ENCODE data around the gene SGF29.

DNA sequence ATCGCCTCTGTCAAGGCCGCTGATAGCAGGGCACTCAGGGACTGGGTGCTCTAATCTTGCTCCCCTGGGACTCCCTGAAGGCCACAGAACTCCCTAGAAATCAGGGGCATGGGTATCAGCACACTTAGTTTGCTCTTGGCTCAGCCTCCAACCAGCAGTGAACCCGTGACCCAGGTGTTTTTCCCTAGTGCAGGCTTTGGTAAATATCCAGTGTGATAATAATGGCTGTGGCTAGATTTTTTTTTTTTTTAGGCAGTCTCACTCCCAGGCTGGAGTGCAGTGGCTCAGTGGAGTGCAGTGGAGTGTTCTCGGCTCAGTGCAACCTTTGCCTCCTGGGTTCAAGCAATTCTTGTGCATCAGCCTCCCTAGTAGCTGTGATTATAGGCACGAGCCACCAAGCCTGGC is 25.3 kb upstream of the SGF29 start:
- TF ChIP-seq, protein P1, sequence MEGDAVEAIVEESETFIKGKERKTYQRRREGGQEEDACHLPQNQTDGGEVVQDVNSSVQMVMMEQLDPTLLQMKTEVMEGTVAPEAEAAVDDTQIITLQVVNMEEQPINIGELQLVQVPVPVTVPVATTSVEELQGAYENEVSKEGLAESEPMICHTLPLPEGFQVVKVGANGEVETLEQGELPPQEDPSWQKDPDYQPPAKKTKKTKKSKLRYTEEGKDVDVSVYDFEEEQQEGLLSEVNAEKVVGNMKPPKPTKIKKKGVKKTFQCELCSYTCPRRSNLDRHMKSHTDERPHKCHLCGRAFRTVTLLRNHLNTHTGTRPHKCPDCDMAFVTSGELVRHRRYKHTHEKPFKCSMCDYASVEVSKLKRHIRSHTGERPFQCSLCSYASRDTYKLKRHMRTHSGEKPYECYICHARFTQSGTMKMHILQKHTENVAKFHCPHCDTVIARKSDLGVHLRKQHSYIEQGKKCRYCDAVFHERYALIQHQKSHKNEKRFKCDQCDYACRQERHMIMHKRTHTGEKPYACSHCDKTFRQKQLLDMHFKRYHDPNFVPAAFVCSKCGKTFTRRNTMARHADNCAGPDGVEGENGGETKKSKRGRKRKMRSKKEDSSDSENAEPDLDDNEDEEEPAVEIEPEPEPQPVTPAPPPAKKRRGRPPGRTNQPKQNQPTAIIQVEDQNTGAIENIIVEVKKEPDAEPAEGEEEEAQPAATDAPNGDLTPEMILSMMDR (IDR thresholded peaks at IDR 0.05 in 8 of 11, conservative IDR thresholded peaks at IDR 0.05 in 3 of 11): no peak
- TF ChIP-seq POLR2AphosphoS5 (IDR thresholded peaks at IDR 0.05): no peak

Data from spleen (tissue), 7 donors.